ENCODE results near the gene ARSA. TPM values are rescaled to one million over a fixed set of nuclear protein-coding genes. Genes with fewer than 3 reads are reported as not detected.

The ARSA gene
- 10 to 100 TPM; 29.8 to 99.0 (median 59.2) TPM for total RNA-seq

DNA sequence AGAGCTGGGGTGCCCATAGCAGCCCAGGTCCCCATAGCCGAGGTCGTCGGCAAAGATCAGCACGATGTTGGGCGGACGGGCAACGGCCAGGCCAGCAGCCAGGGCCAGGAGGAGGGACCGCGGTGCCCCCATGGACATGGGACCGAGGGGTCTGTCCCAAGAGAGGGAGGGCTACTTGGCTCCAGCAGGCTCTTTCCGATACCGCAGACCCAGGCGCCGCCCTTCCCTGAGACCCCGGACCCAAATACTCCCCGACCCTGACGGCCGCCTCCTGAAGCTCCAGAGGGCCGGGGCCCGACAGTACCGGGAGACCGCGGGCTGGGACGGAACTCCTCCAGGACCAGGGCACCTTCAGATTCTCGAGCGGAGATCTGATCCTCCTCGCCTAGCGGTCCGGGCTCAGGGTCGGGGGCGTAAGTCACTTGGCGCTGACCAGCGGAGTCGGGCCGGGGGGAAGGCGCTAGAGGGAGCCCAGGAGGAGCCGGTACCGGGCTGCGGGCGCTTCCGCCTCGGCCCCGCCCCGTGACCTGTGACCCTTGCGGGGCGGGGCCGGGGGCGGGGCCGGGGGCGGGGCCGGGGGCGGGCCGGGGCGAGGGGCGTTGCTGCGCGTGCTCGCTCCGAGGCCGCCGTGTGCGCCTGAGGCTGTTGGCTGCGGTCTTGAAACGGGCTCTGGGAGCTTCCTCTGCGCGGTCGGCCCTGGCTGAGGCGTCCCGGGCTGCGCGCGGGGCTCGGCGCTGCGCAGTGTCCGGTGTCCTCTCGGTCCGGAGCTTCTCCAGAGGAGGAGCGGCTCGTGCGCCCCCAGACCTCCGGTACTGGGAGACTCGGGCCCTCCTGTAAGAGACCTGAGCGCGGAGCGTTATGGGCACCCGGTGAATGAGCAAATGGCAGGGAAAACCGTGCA lies at the start of gene ARSA:
ARSA (minus strand) TSS at position 511 of the 901 bp plus-strand sequence; CDS start at position 138, 373 bp downstream.
- DNase-seq (peak; percentile 87 to 95), ATAC-seq (ENCODE audit: low FRiP score in 2 of 2) (peak; percentile 91 to 97)
- Histone ChIP-seq H3K36me3 (peaks cover 0 to 23% (median 6%) of the 10 kb centered on the region in 4 donors), H3K4me1 (peaks cover 8 to 25% (median 17%) of the 10 kb centered on the region in 4 donors), H3K9me3 (no peaks in the 10 kb centered on the region), H3K27ac (peak within 1 kb of the TSS; percentile 77 to 90 (median 88)), H3K27me3 (no peaks in the 10 kb centered on the region), H3K4me3 (peak within 1 kb of the TSS; percentile 57 to 92 (median 79))
- 0 to 9% methylated on average over 2 to 32 of the region's 88 CpGs for WGBS, 2 donors
- TF ChIP-seq, protein P1, sequence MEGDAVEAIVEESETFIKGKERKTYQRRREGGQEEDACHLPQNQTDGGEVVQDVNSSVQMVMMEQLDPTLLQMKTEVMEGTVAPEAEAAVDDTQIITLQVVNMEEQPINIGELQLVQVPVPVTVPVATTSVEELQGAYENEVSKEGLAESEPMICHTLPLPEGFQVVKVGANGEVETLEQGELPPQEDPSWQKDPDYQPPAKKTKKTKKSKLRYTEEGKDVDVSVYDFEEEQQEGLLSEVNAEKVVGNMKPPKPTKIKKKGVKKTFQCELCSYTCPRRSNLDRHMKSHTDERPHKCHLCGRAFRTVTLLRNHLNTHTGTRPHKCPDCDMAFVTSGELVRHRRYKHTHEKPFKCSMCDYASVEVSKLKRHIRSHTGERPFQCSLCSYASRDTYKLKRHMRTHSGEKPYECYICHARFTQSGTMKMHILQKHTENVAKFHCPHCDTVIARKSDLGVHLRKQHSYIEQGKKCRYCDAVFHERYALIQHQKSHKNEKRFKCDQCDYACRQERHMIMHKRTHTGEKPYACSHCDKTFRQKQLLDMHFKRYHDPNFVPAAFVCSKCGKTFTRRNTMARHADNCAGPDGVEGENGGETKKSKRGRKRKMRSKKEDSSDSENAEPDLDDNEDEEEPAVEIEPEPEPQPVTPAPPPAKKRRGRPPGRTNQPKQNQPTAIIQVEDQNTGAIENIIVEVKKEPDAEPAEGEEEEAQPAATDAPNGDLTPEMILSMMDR (IDR thresholded peaks at IDR 0.05), result peak in 5 of 6 experiments; percentile 8 to 55 (median 43)
- TF ChIP-seq POLR2A (IDR thresholded peaks at IDR 0.05), result peak in 2 of 4 donors; percentile 24 to 71
- TF ChIP-seq POLR2AphosphoS5 (IDR thresholded peaks at IDR 0.05), result peak; percentile 11 to 65
- TF ChIP-seq EP300 (IDR thresholded peaks at IDR 0.05), result no peak

DNA sequence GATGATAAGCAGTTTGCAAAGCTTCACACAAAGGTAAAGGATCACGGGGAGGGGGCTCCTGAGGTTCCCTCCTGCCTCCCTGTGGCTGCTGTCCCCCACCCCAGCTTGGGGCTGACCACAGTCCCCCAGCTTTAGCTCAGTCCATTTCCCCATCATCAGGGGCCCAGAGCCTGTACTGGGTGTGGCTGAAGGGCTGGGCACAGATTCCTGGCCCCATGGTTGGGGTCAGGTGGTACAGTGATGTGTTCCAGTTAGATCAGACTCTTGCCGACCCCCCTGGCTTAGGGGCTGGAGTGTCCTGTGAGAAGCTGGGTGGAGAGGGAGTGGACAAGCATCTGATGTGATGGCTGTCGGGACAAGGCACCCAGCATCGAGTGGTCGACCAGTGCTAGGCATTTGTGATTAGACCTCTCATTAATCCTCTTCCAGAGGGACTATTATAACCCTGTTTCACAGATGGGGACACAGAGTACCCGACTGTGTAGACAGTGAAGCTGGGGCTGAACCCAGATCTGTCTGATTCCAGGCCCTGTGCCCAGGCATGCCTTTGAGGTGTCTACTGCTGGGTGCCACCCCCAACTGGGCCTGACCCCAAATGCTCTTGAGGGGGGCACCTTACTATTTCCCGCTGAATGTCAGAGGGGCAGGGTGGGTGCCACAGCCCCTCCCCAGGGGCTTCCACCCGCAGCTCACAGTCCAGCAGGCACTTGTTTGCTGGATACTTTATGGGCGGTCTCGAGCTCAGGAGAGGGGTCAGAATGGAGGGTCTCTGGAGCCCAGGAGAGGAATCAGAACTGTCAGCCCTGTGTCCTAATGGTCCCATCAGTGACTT lies 48.9 kb upstream of the ARSA start:
- Histone ChIP-seq H3K4me1 (peaks cover 5 to 25% (median 17%) of the 10 kb centered on the region in 4 donors), H3K27me3 (peaks cover 0 to 20% (median 13%) of the 10 kb centered on the region in 4 donors), H3K27ac (peak overlapping the region; percentile 35 to 64 (median 46)), H3K4me3 (peak overlapping the region; percentile 5 to 75 (median 65)), H3K9me3 (no peaks in the 10 kb centered on the region), H3K36me3 (peaks cover 0 to 37% (median 12%) of the 10 kb centered on the region in 4 donors)
- TF ChIP-seq POLR2A (IDR thresholded peaks at IDR 0.05) (no peak), EP300 (IDR thresholded peaks at IDR 0.05) (no peak), POLR2AphosphoS5 (IDR thresholded peaks at IDR 0.05) (no peak)
- TF ChIP-seq, protein P1 (IDR thresholded peaks at IDR 0.05), result no peak
- DNase-seq (no peak), ATAC-seq (ENCODE audit: low FRiP score in 2 of 2) (no peak)
- whole genome bisulfite sequencing, 2 donors, result 66 to 69% methylated on average over 5 to 10 of the region's 10 CpGs

DNA sequence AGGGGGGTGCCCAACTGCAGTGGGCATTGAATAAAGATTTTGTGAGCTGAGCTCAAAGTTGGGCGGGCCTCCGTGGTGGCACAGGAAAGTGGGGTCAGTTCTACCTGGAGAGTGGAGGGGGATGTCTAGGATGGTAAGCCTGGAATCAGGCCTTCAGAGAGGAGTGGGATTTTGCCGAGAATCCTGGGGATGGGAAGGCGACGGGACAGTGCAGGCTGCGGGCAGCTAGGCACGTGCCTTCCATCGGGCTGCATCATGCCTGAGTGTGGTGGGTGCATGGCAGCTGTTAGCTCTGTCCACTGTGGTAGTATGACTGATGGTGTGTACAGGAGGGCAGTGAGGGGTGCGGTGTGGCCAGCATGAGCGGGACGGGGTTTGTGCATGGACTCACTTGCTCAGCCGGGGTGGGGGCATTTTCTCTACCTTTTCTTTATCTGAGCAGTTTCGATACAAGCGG lies 48.3 kb upstream of the ARSA start:
- Histone ChIP-seq H3K4me3 (peak overlapping the region; percentile 5 to 75 (median 65)), H3K27ac (peak overlapping the region in 2 of 4 donors; percentile 54 to 64), H3K4me1 (peaks cover 10 to 28% (median 19%) of the 10 kb centered on the region in 4 donors), H3K9me3 (no peaks in the 10 kb centered on the region), H3K36me3 (peaks cover 0 to 37% (median 12%) of the 10 kb centered on the region in 4 donors), H3K27me3 (peaks cover 0 to 20% (median 13%) of the 10 kb centered on the region in 4 donors)
- ATAC-seq (ENCODE audit: low FRiP score in 2 of 2) (no peak), DNase-seq (no peak)
- 67 to 75% methylated on average over 11 to 14 of the region's 14 CpGs for WGBS, 2 donors
- TF ChIP-seq POLR2A (IDR thresholded peaks at IDR 0.05) (no peak), EP300 (IDR thresholded peaks at IDR 0.05) (no peak), POLR2AphosphoS5 (IDR thresholded peaks at IDR 0.05) (no peak)
- TF ChIP-seq, protein P1 (IDR thresholded peaks at IDR 0.05), result no peak

DNA sequence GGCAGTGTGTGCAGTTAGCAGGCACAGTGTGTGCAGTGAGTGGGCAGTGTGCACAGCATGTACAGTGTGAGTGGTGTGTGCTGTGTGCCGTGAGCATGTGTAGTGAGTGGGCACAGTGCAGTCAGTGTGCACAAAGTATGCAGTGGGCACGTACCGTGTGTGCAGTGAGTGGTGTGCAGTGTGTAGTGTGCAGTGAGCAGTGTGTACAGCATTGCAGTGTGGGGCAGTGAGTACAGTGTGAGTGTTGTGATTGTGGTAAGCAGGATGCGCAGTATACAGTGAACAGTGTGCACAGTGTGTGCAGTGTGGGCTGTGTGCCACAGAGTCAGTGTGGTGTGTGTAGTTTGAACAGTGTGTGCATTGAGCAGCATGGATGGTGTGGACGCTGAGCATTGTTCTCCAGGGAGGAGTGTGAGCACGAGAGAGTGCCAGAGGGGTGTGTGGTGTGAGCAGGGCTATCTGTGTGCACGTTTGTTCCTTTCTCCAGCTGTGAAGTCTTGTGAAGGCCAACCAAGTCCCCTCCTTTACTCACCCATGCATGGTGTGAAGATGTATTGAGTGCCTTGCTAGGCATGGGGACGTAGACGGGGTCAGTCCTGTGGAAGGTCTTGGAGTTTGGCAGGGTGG lies 47.7 kb upstream of the ARSA start:
- WGBS, 2 donors, result 54 to 71% methylated on average over 9 of the region's 9 CpGs
- Histone ChIP-seq H3K27ac (peak overlapping the region in 2 of 4 donors; percentile 54 to 64), H3K36me3 (peaks cover 0 to 37% (median 12%) of the 10 kb centered on the region in 4 donors), H3K9me3 (no peaks in the 10 kb centered on the region), H3K4me1 (peaks cover 14 to 34% (median 23%) of the 10 kb centered on the region in 4 donors), H3K4me3 (peak overlapping the region; percentile 34 to 75 (median 65)), H3K27me3 (peaks cover 0 to 20% (median 13%) of the 10 kb centered on the region in 4 donors)
- DNase-seq, result no peak
- ATAC-seq (ENCODE audit: low FRiP score in 2 of 2), result no peak
- TF ChIP-seq POLR2AphosphoS5 (IDR thresholded peaks at IDR 0.05) (no peak), EP300 (IDR thresholded peaks at IDR 0.05) (no peak), POLR2A (IDR thresholded peaks at IDR 0.05) (no peak)
- TF ChIP-seq, protein P1 (IDR thresholded peaks at IDR 0.05), result no peak

All from upper lobe of left lung (tissue), 6 donors.